Mucosa of rectum (tissue), 2 donors: ENCODE measurements around the gene TMEM217.

Experiments used
- H3K27ac ChIP-seq, 2 donors: one replicate each; pipeline ENCODE4 v1.7.0; 2013; ENCODE audit warnings: inconsistent platforms in 2 of 2, low read depth in 2 of 2, low read length in 2 of 2
- H3K27me3 ChIP-seq, 2 donors: one replicate each; pipeline ENCODE4 v1.7.0; 2013; ENCODE audit warnings: low read length in 2 of 2; ENCODE audit not compliant: control insufficient read depth in 2 of 2, insufficient read depth in 2 of 2
- H3K36me3 ChIP-seq, 2 donors: one replicate each; pipeline ENCODE4 v1.7.0; 2013; ENCODE audit warnings: low read length in 2 of 2; ENCODE audit not compliant: control insufficient read depth in 2 of 2, insufficient read depth in 2 of 2
- H3K4me1 ChIP-seq, 2 donors: one replicate each; pipeline ENCODE4 v1.7.0; 2013; ENCODE audit warnings: low read length in 2 of 2, mild to moderate bottlenecking in 1 of 2; ENCODE audit not compliant: control insufficient read depth in 2 of 2, insufficient read depth in 2 of 2
- H3K4me3 ChIP-seq, 2 donors: one replicate each; pipeline ENCODE4 v1.7.0; 2013; ENCODE audit warnings: low read length in 2 of 2
- H3K9ac ChIP-seq, 2 donors: one replicate each; pipeline ENCODE4 v1.7.0; 2013; ENCODE audit warnings: low read length in 2 of 2, low read depth in 1 of 2, mild to moderate bottlenecking in 1 of 2
- H3K9me3 ChIP-seq, 2 donors: one replicate each; pipeline ENCODE4 v1.7.0; 2013; ENCODE audit warnings: low read length in 2 of 2; ENCODE audit not compliant: control insufficient read depth in 2 of 2
- donor health status: healthy.
- donor health status: Normal muscosa, but diverticular disease.

TMEM217 gene

GRCh38 chr6:37262446-37263026 is 4.6 kb upstream of the TMEM217 start:
- H3K27me3 ChIP-seq = no peaks in the 10 kb centered on the region
- H3K9me3 ChIP-seq = no peaks in the 10 kb centered on the region
- no peak overlapping the region for H3K27ac ChIP-seq
- no peaks in the 10 kb centered on the region for H3K36me3 ChIP-seq
- H3K4me1 ChIP-seq = peaks cover 3 to 16% of the 10 kb centered on the region in 2 donors
- H3K4me3 ChIP-seq = no peak overlapping the region
- no peak overlapping the region for H3K9ac ChIP-seq

GRCh38 chr6:37261198-37261597 is 3.3 kb upstream of the TMEM217 start:
- Histone ChIP-seq H3K4me1 (peaks cover 6 to 19% of the 10 kb centered on the region in 2 donors), H3K27ac (no peak overlapping the region), H3K27me3 (no peaks in the 10 kb centered on the region), H3K9me3 (no peaks in the 10 kb centered on the region), H3K36me3 (no peaks in the 10 kb centered on the region), H3K4me3 (no peak overlapping the region), H3K9ac (no peak overlapping the region)

- Histone ChIP-seq H3K27ac (no peak overlapping the region), H3K9me3 (no peaks in the 10 kb centered on the region), H3K27me3 (no peaks in the 10 kb centered on the region), H3K9ac (no peak overlapping the region), H3K4me1 (peaks cover 6 to 19% of the 10 kb centered on the region in 2 donors), H3K36me3 (no peaks in the 10 kb centered on the region), H3K4me3 (no peak overlapping the region)
Measured at GRCh38 chr6:37260444-37260843, 2.5 kb upstream of the TMEM217 start.

- Histone ChIP-seq H3K36me3 (no peaks in the 10 kb centered on the region), H3K9me3 (no peaks in the 10 kb centered on the region), H3K27ac (no peak overlapping the region), H3K9ac (no peak overlapping the region), H3K4me1 (peaks cover 6 to 19% of the 10 kb centered on the region in 2 donors), H3K4me3 (no peak overlapping the region), H3K27me3 (no peaks in the 10 kb centered on the region)
Measured at GRCh38 chr6:37260040-37260439, 2.1 kb upstream of the TMEM217 start.

GRCh38 chr6:37259191-37259590 is 1.2 kb upstream of the TMEM217 start:
- Histone ChIP-seq H3K4me3 (no peak overlapping the region), H3K36me3 (no peaks in the 10 kb centered on the region), H3K9ac (no peak overlapping the region), H3K27me3 (no peaks in the 10 kb centered on the region), H3K27ac (no peak overlapping the region), H3K4me1 (peaks cover 6 to 19% of the 10 kb centered on the region in 2 donors), H3K9me3 (no peaks in the 10 kb centered on the region)

GRCh38 chr6:37258405-37259105 is 611 bp upstream of the TMEM217 start:
- Histone ChIP-seq H3K36me3 (no peaks in the 10 kb centered on the region), H3K27ac (peak overlapping the region in 1 of 2 donors; percentile 70), H3K4me1 (peaks cover 6 to 19% of the 10 kb centered on the region in 2 donors), H3K27me3 (no peaks in the 10 kb centered on the region), H3K9ac (peak overlapping the region; percentile 94), H3K4me3 (peak overlapping the region; percentile 93 to 99), H3K9me3 (no peaks in the 10 kb centered on the region)

GRCh38 chr6:37257320-37257633 is 667 bp downstream of the TMEM217 start:
- Histone ChIP-seq H3K9me3 (no peaks in the 10 kb centered on the region), H3K36me3 (no peaks in the 10 kb centered on the region), H3K4me3 (peak overlapping the region; percentile 93 to 99), H3K4me1 (peaks cover 6 to 19% of the 10 kb centered on the region in 2 donors), H3K27ac (no peak overlapping the region), H3K27me3 (no peaks in the 10 kb centered on the region), H3K9ac (peak overlapping the region in 1 of 2 donors; percentile 94)

- peak overlapping the region; percentile 93 to 99 for H3K4me3 ChIP-seq
- H3K9ac ChIP-seq = peak overlapping the region in 1 of 2 donors; percentile 94
- H3K9me3 ChIP-seq = no peaks in the 10 kb centered on the region
- H3K27me3 ChIP-seq = no peaks in the 10 kb centered on the region
- no peak overlapping the region for H3K27ac ChIP-seq
- H3K4me1 ChIP-seq = peaks cover 6 to 19% of the 10 kb centered on the region in 2 donors
- no peaks in the 10 kb centered on the region for H3K36me3 ChIP-seq
Measured at GRCh38 chr6:37256692-37257319, 1.1 kb downstream of the TMEM217 start.

GRCh38 chr6:37254881-37255280 is 3.1 kb downstream of the TMEM217 start:
- Histone ChIP-seq H3K9me3 (no peaks in the 10 kb centered on the region), H3K4me3 (no peak overlapping the region), H3K27me3 (no peaks in the 10 kb centered on the region), H3K36me3 (no peaks in the 10 kb centered on the region), H3K9ac (no peak overlapping the region), H3K27ac (no peak overlapping the region), H3K4me1 (peaks cover 6 to 19% of the 10 kb centered on the region in 2 donors)

- H3K4me1 ChIP-seq = peaks cover 6 to 9% of the 10 kb centered on the region in 2 donors
- no peaks in the 10 kb centered on the region for H3K9me3 ChIP-seq
- no peak overlapping the region for H3K4me3 ChIP-seq
- H3K27ac ChIP-seq = no peak overlapping the region
- no peak overlapping the region for H3K9ac ChIP-seq
- H3K36me3 ChIP-seq = no peaks in the 10 kb centered on the region
- no peaks in the 10 kb centered on the region for H3K27me3 ChIP-seq
Measured at GRCh38 chr6:37253486-37254007, 4.4 kb downstream of the TMEM217 start.
